Gastroesophageal sphincter (tissue), 3 donors: ENCODE results near the gene C3orf20.

Experiments used
- EP300 ChIP-seq: sonication (generic); formaldehyde crosslinking; IDR thresholded peaks from one replicate; pipeline ENCODE4 v1.6.1; 2017; ENCODE audit warnings: antibody characterized with exemption, mild to moderate bottlenecking
- POLR2AphosphoS5 ChIP-seq: sonication (generic); formaldehyde crosslinking; IDR thresholded peaks from one replicate; pipeline ENCODE4 v1.6.1; 2017; ENCODE audit warnings: antibody characterized with exemption
- TF ChIP-seq, protein P1 (sequence below), 4 experiments: fragments of 200-600 bp in 2 of 4; fragments of 450-650 bp in 2 of 4; sonication (generic) in 1 of 4; IDR thresholded peaks; one replicate each; pipeline ENCODE4 v1.5.1; 2017 to 2019; ENCODE audit warnings: antibody characterized with exemption in 4 of 4, mild to moderate bottlenecking in 2 of 4, moderate library complexity in 2 of 4

DNA sequence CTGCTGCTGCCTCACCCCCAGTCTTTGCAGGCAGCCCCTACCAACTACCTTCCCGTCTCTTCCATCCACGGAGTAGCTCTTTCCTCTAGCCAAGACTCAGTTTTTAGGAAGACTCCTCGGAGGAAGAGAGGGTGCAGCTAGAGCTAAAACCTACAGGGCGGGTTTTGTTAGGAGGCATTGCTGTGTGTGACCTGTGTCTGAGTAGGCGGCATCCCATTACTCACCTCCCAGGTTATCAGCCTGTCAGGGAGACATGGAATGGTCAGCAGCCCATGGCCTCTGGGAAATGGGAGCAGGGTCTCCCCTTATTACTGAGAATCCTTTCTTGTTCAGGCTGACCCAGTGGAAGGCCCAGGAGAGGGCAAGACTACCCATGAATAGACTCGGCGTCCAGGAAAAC, 100.1 kb downstream of the C3orf20 start:
- TF ChIP-seq, protein P1, sequence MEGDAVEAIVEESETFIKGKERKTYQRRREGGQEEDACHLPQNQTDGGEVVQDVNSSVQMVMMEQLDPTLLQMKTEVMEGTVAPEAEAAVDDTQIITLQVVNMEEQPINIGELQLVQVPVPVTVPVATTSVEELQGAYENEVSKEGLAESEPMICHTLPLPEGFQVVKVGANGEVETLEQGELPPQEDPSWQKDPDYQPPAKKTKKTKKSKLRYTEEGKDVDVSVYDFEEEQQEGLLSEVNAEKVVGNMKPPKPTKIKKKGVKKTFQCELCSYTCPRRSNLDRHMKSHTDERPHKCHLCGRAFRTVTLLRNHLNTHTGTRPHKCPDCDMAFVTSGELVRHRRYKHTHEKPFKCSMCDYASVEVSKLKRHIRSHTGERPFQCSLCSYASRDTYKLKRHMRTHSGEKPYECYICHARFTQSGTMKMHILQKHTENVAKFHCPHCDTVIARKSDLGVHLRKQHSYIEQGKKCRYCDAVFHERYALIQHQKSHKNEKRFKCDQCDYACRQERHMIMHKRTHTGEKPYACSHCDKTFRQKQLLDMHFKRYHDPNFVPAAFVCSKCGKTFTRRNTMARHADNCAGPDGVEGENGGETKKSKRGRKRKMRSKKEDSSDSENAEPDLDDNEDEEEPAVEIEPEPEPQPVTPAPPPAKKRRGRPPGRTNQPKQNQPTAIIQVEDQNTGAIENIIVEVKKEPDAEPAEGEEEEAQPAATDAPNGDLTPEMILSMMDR (IDR thresholded peaks at IDR 0.05), result no peak
- TF ChIP-seq EP300 (no peak), POLR2AphosphoS5 (no peak)
